SH-SY5Y (cell line): ENCODE measurements around the gene GAGE12J.

ENCODE experiments used
- GATA2 ChIP-seq: IDR thresholded peaks from 2 replicates; pipeline ENCODE4 v1.6.1; 2011; ENCODE audit warnings: mild to moderate bottlenecking, low read depth, low read length
- GATA3 ChIP-seq: IDR thresholded peaks from 2 replicates; pipeline ENCODE4 v1.6.1; 2011; ENCODE audit warnings: low read depth, mild to moderate bottlenecking, low read length, moderate library complexity

DNA sequence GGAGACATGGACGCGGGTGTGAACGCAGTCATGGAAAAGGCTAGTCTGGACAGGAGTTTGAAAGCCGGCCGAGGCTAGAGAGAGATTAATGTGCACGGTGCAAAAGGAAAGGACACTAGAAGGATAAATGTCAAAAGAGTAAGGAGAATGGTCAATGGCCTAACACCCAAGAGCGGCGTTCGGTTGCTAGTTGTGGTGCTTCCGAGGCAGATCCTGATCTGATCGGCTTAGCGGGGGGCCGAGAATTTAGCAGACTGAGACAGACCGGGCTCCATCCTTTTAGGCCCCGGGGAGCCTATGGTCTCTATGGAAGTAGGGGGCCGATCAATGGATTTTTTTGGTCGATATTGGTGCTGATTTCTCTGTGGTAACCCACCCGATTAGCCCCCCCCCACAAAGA lies 11.5 kb upstream of the GAGE12J start:
- no peak for TF ChIP-seq GATA3
- TF ChIP-seq GATA2: no peak
